ENCODE data around the gene AUTS2.

AUTS2 gene

GRCh38 chr7:69827140-69827539 is 228.9 kb downstream of the AUTS2 start:
- no peak for DNase-seq

- DNase-seq, result no peak
Observed at GRCh38 chr7:69827558-69827957, 229.3 kb downstream of the AUTS2 start.

- no peak for DNase-seq
Observed at GRCh38 chr7:69832356-69832755, 234.1 kb downstream of the AUTS2 start.

- no peak for DNase-seq
Observed at GRCh38 chr7:69833964-69834363, 235.7 kb downstream of the AUTS2 start.

GRCh38 chr7:69836702-69837101 is 238.4 kb downstream of the AUTS2 start:
- DNase-seq, result no peak

GRCh38 chr7:69837387-69838068 is 239.3 kb downstream of the AUTS2 start:
- DNase-seq, result no peak

- no peak for DNase-seq
Observed at GRCh38 chr7:69839782-69840181, 241.5 kb downstream of the AUTS2 start.

GRCh38 chr7:69840248-69840647 is 242.0 kb downstream of the AUTS2 start:
- no peak for DNase-seq

- DNase-seq, result no peak
Observed at GRCh38 chr7:69843653-69844052, 245.4 kb downstream of the AUTS2 start.

GRCh38 chr7:69844264-69844868 is 246.1 kb downstream of the AUTS2 start:
- no peak for DNase-seq

- DNase-seq, result no peak
Observed at GRCh38 chr7:69845721-69846495, 247.6 kb downstream of the AUTS2 start.

GRCh38 chr7:69847921-69848612 is 249.8 kb downstream of the AUTS2 start:
- DNase-seq, result no peak

GRCh38 chr7:69849268-69849667 is 251.0 kb downstream of the AUTS2 start:
- DNase-seq, result no peak

GRCh38 chr7:69857014-69857413 is 258.7 kb downstream of the AUTS2 start:
- DNase-seq, result no peak

GRCh38 chr7:69858471-69858870 is 260.2 kb downstream of the AUTS2 start:
- no peak for DNase-seq

GRCh38 chr7:69859342-69859741 is 261.1 kb downstream of the AUTS2 start:
- no peak for DNase-seq

GRCh38 chr7:69860486-69860885 is 262.2 kb downstream of the AUTS2 start:
- no peak for DNase-seq

GRCh38 chr7:69860941-69861622 is 262.8 kb downstream of the AUTS2 start:
- DNase-seq, result no peak

- DNase-seq, result no peak
Observed at GRCh38 chr7:69862413-69863064, 264.3 kb downstream of the AUTS2 start.

GRCh38 chr7:69864274-69864673 is 266.0 kb downstream of the AUTS2 start:
- peak; percentile 83 for DNase-seq

- DNase-seq, result peak; percentile 62
Observed at GRCh38 chr7:69864822-69865221, 266.5 kb downstream of the AUTS2 start.

- no peak for DNase-seq
Observed at GRCh38 chr7:69868921-69869320, 270.6 kb downstream of the AUTS2 start.
